Stimulated activated CD8-positive, alpha-beta memory T cell treated with anti-CD3 and anti-CD28 coated beads, Interleukin-4, amount 100 ng/mL, for 4 hours (primary cell): ENCODE measurements around the gene NLRP6.
"Not testable (repeated sequence)": the region's sequence is repeated elsewhere in the genome, so short reads cannot be mapped to it uniquely, and the experiment has no call there.

Source experiments
- DNase-seq, 2 donors: peaks; one replicate each; pipeline ENCODE4 v3.0.0-alpha.2; 2020; ENCODE audit warnings: low read depth in 2 of 2, low spot score in 1 of 2

The NLRP6 gene

DNA sequence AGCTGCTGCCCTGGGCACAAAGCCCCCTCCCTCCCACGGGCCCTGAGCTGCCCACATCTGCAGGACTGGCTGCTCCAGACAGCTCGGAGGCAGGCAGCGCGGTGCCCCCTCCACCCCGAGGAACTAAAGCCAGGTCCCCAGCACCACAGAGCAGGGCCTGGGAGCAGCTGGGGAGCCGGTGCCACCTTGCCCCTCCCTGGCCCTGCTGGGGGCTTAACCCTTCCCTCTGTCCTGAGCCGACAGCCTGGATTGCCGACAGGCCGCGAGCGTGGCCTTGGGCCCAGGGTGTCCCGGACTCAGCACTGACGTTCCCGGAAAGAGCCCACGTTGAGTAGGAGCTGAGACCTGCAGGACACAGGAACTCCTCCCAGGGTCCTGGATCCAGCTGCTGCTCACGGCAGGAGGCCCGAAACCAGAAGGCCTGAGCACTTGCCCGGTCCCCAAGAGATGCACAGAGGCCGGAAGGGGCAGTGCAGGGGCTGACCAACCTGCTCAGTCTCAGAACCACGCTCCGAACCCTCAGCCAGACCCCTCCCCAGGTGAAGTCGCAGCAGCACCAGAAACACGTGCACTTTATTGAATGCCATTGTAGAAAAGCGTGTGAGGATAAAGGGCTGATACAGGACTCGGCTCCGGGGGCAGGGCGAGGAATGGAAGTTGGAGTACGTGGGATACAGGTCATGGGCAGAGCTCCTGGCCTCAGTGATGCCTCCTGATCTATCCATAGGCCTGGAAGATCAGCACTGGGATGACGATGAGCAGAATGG is 41.1 kb downstream of the NLRP6 start:
- not testable (repeated sequence) for DNase-seq

DNA sequence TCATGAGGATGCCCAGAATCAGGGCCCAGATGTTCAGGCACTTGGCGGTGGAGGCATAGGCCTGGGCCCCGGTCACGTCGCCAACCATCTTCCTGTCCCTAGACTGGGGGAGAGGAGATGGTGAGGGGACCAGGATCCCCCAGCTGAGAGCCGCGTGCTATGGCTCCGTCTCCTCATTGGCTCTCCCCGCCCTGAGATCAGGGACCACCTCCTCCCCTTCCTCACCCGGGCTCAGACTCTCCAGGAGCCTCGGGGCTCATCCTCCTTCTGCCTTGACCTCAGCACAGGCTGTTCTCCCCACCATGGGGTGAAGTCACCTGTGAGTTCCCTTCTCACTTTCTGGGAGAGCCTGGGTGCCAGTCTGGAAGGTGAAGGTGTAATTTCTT is 41.7 kb downstream of the NLRP6 start:
- DNase-seq = not testable (repeated sequence)

DNA sequence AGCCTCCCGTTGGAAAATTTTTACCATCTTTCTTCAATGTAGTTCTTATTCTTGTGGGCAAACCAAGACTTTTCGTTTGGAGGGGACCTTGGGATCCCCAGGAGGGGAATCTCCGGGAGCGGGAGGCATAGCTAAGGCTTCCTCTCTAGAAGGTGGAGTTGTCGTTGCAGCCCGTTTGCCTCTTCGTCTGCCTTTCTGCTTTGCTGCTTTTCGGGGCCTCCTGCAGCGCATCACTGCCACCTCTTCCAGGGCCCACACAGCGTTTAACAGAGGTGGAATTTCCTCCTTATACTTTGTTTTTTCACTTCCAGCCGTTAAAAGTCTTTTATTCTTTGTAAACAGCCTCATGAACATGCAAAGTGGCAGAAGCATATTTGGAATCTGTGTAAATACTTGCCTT is 45.9 kb downstream of the NLRP6 start:
- no peak for DNase-seq

- not testable (repeated sequence) for DNase-seq
Measured at GRCh38 chr11:324593-325517, 46.6 kb downstream of the NLRP6 start.

DNA sequence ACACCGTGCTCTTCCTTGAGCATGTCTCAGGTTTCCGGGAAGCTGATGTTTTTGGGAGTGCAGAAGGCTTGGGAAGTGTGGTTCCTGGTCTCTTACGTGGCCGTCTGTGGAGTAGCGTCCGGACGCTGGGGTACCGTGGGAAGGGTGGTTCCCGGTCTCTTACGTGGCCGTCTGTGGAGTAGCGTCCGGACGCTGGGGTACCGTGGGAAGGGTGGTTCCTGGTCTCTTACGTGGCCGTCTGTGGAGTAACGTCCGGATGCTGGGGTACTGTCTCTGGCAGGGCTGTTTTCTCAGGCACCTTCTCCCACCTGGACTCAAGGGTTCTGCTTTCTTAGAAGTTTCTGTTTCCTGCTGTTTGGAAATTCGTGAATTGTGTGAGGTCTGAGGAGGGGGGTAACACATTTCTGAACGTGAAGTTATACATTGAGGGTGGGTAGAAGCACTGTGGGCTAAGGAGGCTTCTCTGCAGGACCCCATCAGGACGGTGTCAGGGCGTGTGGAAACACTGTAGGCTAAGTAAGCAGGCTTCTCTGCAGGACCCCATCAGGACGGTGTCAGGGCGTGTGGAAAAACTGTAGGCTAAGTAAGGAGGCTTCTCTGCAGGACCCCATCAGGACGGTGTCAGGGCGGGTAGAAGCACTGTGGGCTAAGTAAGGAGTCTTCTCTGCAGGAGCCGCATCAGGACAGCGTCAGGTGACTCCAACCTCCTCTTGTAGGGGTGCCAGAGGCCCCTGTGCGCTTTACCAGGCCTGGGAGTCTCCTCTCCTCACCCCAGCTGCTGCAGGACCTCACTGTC is 47.8 kb downstream of the NLRP6 start:
- DNase-seq = no peak

DNA sequence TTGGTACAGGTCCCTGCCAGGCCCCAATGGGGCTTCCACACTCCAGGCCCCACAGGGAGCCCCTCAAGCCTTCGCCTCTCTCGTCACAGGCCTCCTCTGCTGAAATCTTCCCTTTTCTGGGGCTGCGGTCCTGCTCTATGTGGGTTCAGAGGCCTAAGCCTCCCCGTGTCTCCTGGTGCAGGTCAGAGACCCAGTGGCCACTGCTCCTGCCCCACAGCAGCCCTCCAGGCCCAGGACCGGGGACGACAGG is 48.3 kb downstream of the NLRP6 start:
- DNase-seq = no peak

DNA sequence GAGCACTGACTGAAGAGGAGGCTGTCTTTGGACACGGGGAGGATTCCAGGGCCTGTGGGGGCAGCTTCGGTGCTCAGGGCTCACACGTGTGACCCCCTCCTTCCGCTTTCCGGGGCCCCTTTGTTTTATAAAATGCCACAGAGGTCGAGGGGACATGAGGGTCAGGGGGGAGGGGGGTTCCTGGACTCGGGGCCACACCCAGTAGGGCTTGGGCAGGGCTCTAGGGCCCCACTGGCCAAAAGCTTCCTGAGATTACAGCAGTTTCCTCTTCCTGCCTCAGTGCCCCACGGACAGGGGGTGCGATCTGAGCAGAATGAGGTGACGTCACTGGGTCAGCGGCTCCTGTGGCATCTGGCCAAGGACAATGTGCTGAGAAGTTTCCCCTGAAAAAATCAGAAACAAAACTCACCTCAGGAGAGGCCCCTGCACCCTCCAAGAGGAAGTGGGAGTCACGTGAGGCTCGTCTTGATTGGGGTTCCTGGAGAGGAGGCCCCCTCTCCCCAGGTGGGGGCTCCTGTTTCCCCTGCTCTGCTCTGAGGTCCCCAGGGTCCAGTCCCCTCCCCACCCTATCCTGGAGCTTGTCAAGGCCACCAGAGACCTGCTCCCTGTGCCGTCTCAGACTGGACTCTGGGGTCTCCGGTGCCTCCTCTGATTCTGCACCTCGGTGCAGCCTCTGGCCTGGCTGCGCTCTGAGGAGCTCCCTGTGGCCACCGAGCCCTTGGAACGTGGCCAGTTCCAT is 48.8 kb downstream of the NLRP6 start:
- no peak for DNase-seq

GRCh38 chr11:327581-327923 is 49.3 kb downstream of the NLRP6 start:
- DNase-seq = no peak

GRCh38 chr11:328012-328411 is 49.8 kb downstream of the NLRP6 start:
- no peak for DNase-seq

GRCh38 chr11:328516-329100 is 50.4 kb downstream of the NLRP6 start:
- not testable (repeated sequence) for DNase-seq

DNA sequence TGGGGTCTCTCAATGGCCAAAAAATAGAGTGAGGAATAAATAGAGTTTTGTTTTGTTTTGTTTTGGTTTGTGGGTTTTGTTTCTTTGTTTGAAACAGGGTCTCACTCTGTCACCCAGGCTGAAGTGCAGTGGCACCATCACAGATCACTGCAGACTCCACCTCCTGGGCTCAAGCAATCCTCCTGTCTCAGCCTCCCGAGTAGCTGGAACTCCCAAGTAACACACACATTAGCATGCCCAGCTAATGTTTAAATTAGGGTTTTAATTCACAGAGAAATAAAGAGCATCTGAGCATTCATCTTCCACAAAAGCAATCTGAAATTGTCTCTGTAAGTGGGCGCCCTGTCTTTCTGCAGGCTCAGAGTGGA is 51.7 kb downstream of the NLRP6 start:
- DNase-seq = no peak

GRCh38 chr11:330307-330693 is 52.1 kb downstream of the NLRP6 start:
- no peak for DNase-seq

- DNase-seq = no peak
Measured at GRCh38 chr11:330694-331357, 52.6 kb downstream of the NLRP6 start.

DNA sequence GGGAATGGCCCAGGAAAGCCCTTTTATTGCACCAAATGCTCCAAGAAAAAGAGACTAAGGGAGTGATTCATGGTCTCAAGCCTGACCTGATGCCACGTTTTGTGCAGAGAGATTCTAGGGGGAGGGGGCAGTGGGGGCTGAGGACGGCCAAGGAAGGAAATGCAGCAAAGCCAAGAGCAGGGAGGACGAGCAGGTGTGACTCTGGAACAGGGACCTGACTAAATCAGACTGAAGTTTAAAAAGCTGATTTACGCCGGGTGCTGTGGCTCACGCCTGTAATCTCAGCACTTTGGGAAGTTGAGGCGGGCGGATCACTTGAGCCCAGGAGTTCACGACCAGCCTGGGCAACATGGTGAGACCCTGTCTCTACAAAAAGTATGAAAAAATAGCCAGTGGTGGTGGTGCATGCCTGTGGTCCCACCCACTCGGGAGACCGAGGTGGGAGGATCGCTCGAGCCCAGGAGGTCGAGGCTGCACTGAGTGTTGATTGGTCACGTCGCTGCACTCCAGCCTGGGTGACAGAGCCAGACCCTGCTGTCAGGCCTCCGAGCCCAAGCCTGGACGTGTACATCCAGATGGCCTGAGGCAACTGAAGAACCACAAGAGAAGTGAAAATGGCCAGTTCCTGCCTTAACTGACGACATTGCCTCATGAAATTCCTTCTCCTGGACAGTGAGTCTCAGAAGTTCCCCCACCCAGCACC is 53.3 kb downstream of the NLRP6 start:
- no peak for DNase-seq

DNA sequence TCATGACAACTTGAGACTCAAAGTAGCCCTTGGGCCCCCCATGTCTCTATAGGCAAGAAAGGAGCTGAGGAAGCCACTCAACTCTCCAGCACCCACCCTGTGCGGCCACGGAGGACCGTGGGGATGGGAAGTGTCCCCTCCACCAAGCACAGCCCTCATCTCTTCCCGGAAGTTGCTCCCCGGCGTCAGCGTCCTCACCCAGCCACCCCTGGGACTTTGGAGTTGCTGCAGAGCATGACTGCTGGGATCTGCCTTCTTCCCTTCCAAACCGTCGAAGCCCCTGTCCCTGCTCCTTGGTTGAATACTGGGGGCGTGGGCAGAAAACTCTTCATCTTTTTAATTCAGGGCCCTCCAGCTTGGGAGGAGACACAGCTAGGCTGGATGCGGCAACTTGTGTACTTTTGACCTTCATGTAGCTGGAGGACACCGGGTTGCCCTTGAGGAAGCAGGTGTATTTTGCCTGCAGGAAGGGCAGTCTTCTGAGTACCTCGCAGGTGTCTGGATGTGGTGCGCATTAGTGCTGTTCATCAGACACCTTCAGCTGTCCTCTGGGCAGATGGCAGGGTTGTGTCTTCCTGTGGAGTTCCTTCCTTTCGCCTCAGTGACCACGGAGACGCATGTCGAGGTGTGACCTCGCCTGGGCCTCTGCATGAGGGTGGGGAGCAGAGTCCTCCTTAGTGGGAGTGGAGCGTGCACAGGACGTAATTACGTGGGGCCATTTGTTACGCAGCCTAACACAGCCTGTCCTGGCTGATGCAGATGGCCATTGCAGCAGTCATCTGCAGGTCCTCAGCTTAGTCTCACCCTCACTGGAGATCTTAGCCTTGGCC is 54.7 kb downstream of the NLRP6 start:
- DNase-seq = no peak

DNA sequence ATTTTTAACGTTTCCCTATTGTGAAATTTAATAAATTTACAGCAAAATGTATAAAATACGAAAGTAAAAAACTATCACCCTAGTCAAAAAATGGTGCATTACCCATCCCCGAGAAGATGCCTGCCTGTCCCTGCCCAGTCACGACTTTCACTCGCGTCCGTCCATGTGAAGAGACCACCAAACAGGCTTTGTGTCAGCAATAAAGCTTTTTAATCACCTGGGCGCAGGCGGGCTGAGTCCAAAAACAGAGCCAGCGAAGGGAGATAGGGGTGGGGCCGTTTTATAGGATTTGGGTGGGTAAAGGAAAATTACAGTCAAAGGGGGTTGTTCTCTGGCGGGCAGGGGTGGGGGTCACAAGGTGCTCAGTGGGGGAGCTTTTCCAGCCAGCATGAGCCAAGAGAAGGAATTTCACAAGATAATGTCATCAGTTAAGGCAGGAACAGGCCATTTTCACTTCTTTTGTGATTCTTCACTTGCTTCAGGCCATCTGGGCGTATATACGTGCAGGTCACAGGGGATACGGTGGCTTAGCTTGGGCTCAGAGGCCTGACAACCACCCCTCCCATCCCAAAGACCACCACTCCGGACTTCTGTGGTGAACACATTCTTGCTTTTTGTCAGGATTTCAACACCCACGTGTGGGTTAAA is 55.5 kb downstream of the NLRP6 start:
- not testable (repeated sequence) for DNase-seq

DNA sequence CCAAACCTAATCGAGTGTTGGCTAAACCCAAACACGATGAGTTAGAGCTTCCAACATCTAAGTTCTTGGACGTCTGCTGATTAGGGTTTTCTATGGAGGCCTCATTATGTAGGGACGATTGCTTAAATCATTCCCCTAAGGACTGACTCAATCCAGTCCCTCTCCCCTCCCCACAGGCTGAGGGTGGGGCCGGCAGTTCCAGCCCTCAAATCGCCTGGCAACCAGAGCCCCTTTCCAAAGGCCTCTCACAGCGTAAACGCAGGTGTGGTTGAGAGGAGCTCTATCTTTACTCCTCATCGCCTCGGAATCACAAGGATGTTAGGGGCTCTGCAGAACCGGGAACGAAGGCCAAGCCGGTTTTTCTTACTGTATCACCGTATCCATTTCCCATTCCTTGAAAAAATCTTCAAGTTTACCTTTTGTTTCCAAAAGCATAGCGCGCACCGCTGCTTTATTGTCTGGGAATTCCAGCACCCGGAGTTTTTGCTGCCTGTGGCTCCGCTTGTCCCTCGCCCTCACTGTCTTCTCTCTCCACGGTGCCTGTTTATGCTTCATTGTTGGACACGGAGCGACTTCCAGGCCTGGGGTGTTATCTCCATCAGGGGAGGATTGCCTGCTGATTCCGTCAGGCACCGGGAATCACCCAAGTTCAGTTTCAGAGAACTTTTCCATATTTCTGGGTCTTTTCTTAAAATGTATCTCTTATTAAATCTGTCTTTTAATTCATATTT is 56.2 kb downstream of the NLRP6 start:
- DNase-seq = no peak
